ENCODE measurements around the gene NCEH1.

The NCEH1 gene

GRCh38 chr3:172643506-172644179, 67.2 kb downstream of the NCEH1 start:
- TF ChIP-seq ZFX (IDR thresholded peaks at IDR 0.05; ENCODE audit: borderline replicate concordance) (no peak), CTCF (IDR thresholded peaks at IDR 0.05) (no peak)
- no peak overlapping the region for H3K27ac ChIP-seq

- no peak for TF ChIP-seq ZFX (IDR thresholded peaks at IDR 0.05; ENCODE audit: borderline replicate concordance)
- no peak overlapping the region for H3K27ac ChIP-seq
These were observed 69.6 kb downstream of the NCEH1 start for GRCh38 chr3:172641291-172641690.

DNA sequence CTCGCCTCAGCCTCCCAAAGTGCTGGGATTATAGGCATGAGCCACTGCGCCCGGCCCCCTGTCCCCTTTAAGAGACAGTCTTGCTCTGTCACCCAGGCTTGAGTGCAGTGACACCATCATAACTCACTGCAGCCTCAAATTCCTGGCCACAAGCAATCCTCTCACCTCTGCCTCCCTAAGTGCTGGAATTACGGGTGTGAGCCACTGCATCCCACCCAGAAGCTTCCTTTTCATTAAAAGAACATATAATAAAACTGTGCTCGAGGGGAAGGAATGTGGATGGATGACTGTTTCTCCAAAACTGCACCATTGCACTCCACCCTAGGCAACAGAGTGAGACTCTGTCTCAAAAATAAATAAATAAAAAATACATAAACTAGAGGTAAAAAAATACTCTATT, 70.1 kb downstream of the NCEH1 start:
- H3K27ac ChIP-seq: no peak overlapping the region
- no peak for TF ChIP-seq CTCF (IDR thresholded peaks at IDR 0.05)
- TF ChIP-seq ZFX (IDR thresholded peaks at IDR 0.05; ENCODE audit: borderline replicate concordance): no peak

GRCh38 chr3:172635588-172635987, 75.3 kb downstream of the NCEH1 start:
- TF ChIP-seq ZFX (IDR thresholded peaks at IDR 0.05; ENCODE audit: borderline replicate concordance) (no peak), CTCF (IDR thresholded peaks at IDR 0.05) (no peak)

DNA sequence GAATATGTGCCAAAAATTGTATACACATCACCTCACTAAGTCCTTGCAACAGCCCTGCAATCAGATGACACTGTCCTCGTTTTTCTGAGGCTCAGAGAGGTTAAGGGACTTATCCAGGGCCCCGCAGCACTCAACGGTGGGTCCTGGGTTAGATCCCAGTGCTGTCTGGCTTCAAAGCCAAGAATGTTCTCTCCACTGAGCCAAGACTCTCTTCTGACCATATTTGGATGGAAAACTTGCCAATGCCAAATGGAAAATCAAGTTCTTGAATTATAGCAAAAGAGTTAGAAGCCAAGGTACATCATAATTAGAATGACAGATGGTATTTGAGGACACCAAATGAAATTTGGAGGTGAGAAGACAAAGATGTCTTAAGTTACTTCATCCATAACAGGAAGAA, 75.9 kb downstream of the NCEH1 start:
- H3K27ac ChIP-seq: no peak overlapping the region
- no peak for TF ChIP-seq CTCF (IDR thresholded peaks at IDR 0.05)
- TF ChIP-seq ZFX (IDR thresholded peaks at IDR 0.05; ENCODE audit: borderline replicate concordance): no peak

More at GRCh38 chr3:172635588-172635987, 75.3 kb downstream of the NCEH1 start:
- H3K27ac ChIP-seq: no peak overlapping the region

- no peak for TF ChIP-seq CTCF (IDR thresholded peaks at IDR 0.05)
- TF ChIP-seq ZFX (IDR thresholded peaks at IDR 0.05; ENCODE audit: borderline replicate concordance): no peak
- H3K27ac ChIP-seq: no peak overlapping the region
These were observed 80.6 kb downstream of the NCEH1 start for GRCh38 chr3:172630316-172630715.

DNA sequence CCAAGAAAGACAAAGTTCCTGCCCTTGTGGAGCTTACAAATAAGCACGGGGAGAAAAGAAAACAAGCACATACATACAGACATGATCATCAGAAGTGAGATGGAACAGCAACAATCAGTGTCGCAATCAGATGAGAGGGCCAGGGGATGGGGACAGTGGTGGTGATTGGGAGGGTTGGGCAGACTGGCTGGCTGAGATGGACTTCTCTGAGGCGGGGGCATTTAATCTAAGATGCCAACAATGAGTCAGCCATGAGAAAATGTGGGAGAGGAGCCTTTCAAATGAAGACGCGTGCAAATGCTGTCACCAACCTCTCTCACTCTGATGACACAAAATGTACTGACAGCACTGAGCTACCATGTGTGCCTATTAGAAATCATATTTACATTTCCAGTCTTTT, 81.4 kb downstream of the NCEH1 start:
- TF ChIP-seq CTCF (IDR thresholded peaks at IDR 0.05) (no peak), ZFX (IDR thresholded peaks at IDR 0.05; ENCODE audit: borderline replicate concordance) (no peak)
- no peak overlapping the region for H3K27ac ChIP-seq
